Epithelial cell of umbilical artery (primary cell): ENCODE measurements around the gene ATG9B. TPM values are rescaled to one million over a fixed set of nuclear protein-coding genes. Genes with fewer than 3 reads are reported as not detected.

Experiments used
- total RNA-seq: library from RNA; depleted of rRNA; stranded (reverse); fragments of >200 nt; gene quantifications from 2 replicates; pipeline ENCODE4 v1.2.3, GENCODE V29; 2014

ATG9B gene, protein sequence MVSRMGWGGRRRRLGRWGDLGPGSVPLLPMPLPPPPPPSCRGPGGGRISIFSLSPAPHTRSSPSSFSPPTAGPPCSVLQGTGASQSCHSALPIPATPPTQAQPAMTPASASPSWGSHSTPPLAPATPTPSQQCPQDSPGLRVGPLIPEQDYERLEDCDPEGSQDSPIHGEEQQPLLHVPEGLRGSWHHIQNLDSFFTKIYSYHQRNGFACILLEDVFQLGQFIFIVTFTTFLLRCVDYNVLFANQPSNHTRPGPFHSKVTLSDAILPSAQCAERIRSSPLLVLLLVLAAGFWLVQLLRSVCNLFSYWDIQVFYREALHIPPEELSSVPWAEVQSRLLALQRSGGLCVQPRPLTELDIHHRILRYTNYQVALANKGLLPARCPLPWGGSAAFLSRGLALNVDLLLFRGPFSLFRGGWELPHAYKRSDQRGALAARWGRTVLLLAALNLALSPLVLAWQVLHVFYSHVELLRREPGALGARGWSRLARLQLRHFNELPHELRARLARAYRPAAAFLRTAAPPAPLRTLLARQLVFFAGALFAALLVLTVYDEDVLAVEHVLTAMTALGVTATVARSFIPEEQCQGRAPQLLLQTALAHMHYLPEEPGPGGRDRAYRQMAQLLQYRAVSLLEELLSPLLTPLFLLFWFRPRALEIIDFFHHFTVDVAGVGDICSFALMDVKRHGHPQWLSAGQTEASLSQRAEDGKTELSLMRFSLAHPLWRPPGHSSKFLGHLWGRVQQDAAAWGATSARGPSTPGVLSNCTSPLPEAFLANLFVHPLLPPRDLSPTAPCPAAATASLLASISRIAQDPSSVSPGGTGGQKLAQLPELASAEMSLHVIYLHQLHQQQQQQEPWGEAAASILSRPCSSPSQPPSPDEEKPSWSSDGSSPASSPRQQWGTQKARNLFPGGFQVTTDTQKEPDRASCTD
- total RNA-seq = not detected in 2 replicates

DNA sequence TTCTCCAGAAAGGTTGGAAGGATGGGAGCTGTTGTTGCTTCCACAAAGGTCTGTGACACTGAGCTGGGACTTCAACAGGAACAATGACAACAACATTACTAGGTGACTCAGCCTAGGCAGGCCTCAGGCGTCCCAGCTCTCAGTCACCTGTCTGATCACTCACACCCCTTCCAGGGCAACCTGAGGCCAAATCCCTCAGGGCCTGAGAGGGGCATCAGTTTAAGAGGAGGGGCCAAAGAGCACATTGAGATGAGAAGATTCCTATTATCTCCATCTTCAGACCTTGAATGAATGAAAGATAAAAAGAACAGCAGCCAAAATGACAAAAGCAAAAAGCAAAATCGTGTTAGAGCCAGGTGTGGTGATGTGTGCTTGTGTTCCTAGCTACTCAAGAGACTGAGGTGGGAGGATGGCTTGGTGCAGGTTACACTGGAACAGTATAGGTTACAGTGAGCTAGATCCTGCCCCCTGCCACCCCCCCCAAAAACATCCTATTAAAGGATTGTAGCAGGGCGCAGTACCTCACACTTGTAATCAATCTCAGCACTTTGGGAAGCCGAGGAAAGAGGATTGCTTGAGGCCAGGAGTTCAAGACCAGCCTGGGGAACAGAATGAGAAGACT lies at the start of gene ATG9B:
Gene ATG9B, minus strand, starts transcription at position 60 of the 622 bp plus-strand sequence. CDS start 71 bp downstream, outside the sequence.

DNA sequence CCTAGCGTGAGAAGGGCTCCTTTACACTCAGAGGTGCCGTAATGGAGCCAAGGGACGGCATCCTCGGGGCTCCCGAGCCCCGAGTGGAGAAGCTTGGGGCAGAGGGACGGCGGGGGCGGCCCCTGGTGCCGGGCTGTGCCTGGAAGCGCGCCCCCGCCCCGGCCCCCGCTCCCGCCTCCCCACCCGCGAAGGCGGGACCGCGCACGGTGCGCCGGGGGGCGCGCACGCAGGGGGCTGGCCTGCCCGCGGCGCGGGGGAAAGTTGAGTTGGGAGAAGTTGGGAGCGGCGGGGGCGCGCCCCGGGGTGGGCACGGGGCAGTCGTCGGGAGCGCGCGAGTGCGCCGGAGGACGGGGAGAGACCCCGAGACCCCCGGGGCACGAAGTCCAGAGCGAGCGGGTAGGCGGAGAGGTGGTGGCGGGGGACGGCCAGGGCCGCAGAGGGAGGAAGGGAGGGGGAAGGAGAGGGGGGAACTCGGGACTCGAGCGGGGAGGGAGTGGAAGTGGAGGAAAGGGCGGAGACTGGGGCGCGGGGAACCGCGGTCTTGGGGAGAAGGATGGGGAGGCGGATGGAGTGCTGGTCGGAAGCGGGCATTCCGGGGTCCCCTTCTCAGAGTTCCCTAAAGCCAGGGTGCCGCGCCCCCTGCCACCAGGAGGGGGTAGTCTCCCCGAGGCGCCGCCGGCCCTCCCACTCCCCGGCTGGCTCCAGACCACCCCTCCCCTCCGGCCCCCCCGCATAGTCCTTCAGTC lies 35.2 kb upstream of the ATG9B start, which contains the start of gene SLC4A2:
Gene SLC4A2, plus strand, starts transcription at position 223 of the 746 bp plus-strand sequence. CDS start 2,399 bp downstream, outside the sequence.

DNA sequence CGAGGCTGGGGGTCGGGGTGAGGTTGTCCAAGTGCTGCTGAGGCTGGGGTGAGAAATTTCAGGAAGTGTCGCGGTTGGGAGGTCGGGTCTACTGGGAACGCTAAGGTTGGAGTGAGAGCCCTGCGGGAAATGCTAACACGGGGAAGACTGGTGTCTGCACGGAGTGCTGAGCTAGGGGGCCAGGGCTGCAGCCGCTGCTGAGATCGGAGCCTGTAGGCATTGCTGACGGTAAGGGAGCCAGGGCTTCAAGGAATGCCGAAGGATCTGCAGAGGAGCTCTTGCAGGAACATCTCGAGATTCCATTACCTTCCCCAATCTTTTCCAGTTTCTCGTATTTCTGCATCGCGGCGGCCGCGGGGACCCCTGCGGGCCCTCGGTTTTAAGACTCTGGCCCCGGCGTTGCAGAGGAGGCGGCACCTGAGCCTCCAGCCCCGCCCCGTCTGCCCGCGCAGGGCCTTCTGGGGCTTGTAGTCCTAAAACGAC lies 33.3 kb upstream of the ATG9B start, which contains the start of gene CDK5:
Gene CDK5, minus strand, starts transcription at position 392 of the 483 bp plus-strand sequence. Its CDS starts 49 bp downstream, at position 343.

DNA sequence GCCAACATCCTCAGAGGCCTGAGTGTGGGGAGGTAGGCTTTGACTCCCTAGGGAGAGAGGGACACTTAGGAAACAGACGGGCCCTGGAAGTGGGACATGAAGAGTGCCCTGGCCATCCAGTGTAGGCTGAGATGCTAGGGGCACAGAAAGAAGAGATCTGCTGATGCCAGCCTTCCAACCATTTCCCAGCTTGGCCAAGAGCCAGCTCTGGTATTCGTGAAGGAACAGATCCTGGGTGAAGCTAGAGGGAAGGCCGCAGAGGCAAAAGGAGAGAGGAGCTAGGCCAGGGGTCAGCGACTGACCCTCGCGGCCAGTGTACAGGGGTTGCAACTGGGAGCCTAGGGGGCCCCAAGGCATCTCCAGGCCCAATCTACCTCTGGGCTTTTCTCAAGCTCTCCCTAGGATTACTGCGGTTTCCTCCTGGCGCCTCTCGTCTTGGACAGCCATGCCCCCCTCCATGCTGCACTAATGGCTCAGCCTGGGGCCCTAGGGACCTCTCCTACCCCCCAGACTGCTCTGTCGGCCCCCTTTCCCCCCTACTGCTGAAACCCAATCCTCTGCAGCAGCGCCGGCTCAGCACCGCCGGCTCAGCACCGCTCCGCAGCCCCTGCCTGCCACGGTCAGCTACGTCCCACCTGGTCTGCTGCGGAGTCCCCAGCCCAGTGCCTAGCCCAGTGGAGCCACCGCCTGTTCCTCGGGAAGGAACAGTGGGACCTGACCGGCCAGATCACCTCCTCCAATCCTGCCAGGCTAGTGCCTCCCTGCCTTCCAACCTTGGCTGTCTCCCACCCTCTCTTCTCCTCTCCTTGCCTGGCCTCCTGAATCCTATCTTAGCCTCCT lies 23.9 kb upstream of the ATG9B start, which contains the start of gene ASIC3:
Gene ASIC3, plus strand, starts transcription at position 556 of the 840 bp plus-strand sequence. CDS start 355 bp downstream, outside the sequence.

DNA sequence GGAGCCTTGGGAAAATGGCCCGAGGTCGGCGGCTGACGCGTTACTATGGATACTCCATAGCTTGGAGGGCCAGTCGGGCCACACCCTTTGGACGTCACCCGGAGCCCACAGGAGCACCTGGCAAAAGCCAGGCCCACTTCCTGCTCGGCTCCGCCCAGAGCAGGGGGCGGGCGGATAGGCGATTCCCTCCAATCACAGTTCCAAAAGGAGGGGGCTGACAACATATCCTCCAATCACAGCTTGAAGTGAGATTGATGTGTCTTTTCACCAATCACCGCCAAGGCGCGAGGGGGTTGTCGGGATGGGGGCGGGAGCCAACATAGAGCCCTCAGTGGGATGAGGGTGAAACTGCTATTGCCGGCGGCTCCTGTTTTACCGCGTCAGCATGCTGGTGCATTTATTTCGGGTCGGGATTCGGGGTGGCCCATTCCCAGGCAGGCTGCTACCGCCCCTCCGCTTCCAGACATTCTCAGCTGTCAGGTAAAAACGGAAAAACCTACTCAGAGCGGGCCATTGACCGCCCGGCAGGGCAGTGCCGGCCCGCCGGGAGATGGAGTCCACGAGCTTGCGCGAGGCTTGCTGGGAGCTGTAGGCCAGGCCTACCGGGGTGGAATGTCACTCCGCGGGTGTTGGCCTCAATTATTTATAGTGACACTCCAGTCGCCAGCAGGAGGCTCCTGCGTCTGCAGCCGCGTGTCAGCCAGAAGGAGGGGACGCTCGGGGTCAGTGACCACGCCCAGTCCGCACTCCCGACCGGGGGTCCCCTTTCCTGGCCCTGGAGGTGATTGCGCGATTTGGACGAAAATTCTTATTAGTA lies 4.0 kb upstream of the ATG9B start, which contains the start of gene ABCB8:
Gene ABCB8, plus strand, starts transcription at position 320 of the 817 bp plus-strand sequence. Its CDS starts 66 bp downstream, at position 386.

DNA sequence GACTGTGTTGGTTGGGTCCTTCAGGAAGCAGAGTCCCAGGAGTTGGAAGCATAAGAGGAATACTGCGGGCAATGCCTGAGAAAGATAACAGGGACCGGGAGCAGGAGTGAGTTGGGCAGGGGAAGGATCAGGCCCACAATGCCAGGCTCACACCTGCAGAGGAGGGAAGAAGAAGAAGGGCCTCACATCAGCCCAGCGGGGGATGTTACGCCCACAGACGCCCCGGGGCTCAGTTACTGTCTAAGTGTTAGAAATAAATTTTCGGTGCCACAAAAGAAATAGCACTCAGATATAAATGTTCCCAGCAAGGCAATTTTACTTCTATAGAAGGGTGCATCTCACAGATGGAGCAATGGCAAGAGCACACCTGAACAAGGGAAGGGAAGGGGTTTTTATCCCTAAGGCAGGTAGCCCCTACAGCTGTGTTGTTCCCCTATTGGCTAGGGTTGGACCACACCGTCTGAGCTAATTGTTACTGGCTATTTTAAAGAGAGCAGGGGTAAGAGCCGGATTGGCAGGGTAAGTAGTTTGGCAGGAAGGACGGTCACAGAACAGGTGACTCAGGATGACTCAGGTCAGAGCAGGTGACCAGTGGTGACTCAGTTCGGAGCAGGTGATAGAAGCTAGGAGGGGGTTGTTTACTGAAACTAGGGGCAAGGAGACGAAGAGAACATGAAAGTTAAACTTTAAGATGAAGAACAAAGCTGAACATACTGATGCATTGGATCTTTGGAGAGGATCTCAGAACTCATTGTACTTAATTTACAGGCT lies 33.7 kb downstream of the ATG9B start, which contains the start of gene NOS3:
Gene NOS3, plus strand, starts transcription at position 602 of the 771 bp plus-strand sequence. CDS start 2,787 bp downstream, outside the sequence.

DNA sequence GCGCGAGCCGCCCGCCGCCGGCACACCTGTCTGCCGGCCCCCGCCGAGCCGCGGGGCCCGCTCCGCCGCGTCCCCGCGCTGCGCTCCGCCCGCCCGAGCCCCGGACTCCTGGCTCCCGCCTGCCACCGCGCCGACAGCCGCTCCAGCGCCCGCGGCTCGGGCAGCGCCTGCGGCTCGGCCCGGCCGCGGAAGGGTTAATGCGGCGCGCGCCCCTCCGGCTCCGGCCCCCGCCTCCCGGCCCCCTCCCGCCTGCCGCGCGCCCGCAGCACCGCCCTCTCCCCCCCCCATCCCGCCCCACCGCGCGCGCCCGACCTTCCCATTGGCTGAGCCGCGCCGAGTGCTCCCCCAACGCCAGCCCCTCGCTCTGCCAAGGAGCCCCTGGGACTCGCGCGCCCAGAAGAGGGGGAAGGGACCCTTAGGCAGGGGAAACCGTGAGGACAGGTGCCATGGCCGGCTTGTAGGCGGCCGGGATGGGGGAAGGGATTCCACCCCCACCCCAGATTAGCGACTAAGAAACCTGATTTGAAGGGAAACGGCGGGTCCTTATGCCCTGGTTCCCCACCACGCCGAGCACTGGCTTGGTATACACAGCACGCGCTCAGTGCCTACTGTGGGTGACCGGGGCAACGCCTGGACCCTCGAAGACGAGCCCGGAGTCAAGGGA lies 46.0 kb downstream of the ATG9B start, which contains the start of gene KCNH2:
Gene KCNH2, minus strand, starts transcription at position 196 of the 664 bp plus-strand sequence. CDS start 408 bp downstream, outside the sequence.

Other genes starting within 250 kb of the ATG9B start
- gene TMEM176B, start 224.1 kb downstream of the ATG9B start, total RNA-seq = not detected in 2 replicates
- gene TMEM176A, start 223.7 kb downstream of the ATG9B start, total RNA-seq = not detected in 2 replicates
- not detected in 2 replicates for gene AOC1, start 172.0 kb downstream of the ATG9B start, total RNA-seq
- gene KCNH2, start 46.2 kb downstream of the ATG9B start, total RNA-seq = under 0.01 and 0.15 TPM in 2 replicates
- gene NOS3, start 33.5 kb downstream of the ATG9B start, total RNA-seq = 13.3 and 26.4 TPM in 2 replicates
- 21.8 and 30.4 TPM in 2 replicates for gene ABCB8, start 4.0 kb upstream of the ATG9B start, total RNA-seq
- gene ASIC3, start 24.0 kb upstream of the ATG9B start, total RNA-seq = not detected in 2 replicates
- gene CDK5, start 33.4 kb upstream of the ATG9B start, total RNA-seq = 24.8 and 26.3 TPM in 2 replicates
- 34.8 and 39.4 TPM in 2 replicates for gene SLC4A2, start 35.1 kb upstream of the ATG9B start, total RNA-seq
- 67.9 and 71.9 TPM in 2 replicates for gene FASTK, start 56.3 kb upstream of the ATG9B start, total RNA-seq
- gene TMUB1, start 59.0 kb upstream of the ATG9B start, total RNA-seq = 14.1 and 20.1 TPM in 2 replicates
- 55.6 and 56.2 TPM in 2 replicates for gene AGAP3, start 62.0 kb upstream of the ATG9B start, total RNA-seq
- not detected in 2 replicates for gene GBX1, start 143.2 kb upstream of the ATG9B start, total RNA-seq
- not detected in 2 replicates for gene ASB10, start 162.8 kb upstream of the ATG9B start, total RNA-seq
- gene H2BK1, start 186.0 kb upstream of the ATG9B start, total RNA-seq = not detected in 2 replicates
- gene ABCF2, start 202.7 kb upstream of the ATG9B start, total RNA-seq = 78.9 and 79.8 TPM in 2 replicates
- gene CHPF2, start 208.0 kb upstream of the ATG9B start, total RNA-seq = 50.2 and 54.6 TPM in 2 replicates
- gene SMARCD3, start 224.2 kb upstream of the ATG9B start, total RNA-seq = 6.5 and 7.4 TPM in 2 replicates